HepG2 (cell line): Measurements from ENCODE around the gene RABL2B. TPM values are rescaled to one million over a fixed set of nuclear protein-coding genes. Genes with fewer than 3 reads are reported as not detected.

ENCODE experiments used
- ATAC-seq: fragments of 200-7000 bp; cut with Tn5 transposase; 3 replicates; pipeline ENCODE4 v1.9.1; 2020; ENCODE audit warnings: mild to moderate bottlenecking, moderate library complexity
- BruUV-seq: library from RNA; stranded (reverse); fragments of 400-500 nt; replicated peaks from 2 replicates; lab custom pipeline; 2021; lab: Mats Ljungman, UMichigan
- CTCF ChIA-PET: fragments of 300-600 bp; formaldehyde crosslinking; extraction: SDS; loops from one replicate; lab custom pipeline; 2021; ENCODE audit warnings: low total read pairs, inconsistent platforms, low intra/inter-chr PET ratio; lab: Yijun Ruan, JAX
- POLR2A ChIA-PET: fragments of 350-600 bp; sonication (Branson Sonifier 250); formaldehyde crosslinking; loops from one replicate; lab custom pipeline; 2020; ENCODE audit warnings: antibody characterized with exemption, inconsistent platforms; lab: Yijun Ruan, JAX
- DNase-seq: peaks from one replicate; pipeline ENCODE4 v3.0.0-alpha.2; 2015; ENCODE audit warnings: low spot score
- FAIRE-seq: peaks from 3 replicates; lab custom pipeline; 2011; peaks lifted over from hg19 to GRCh38; lab: Jason Lieb, UNC
- H2AFZ ChIP-seq: one replicate; pipeline ENCODE4 v1.6.1; 2011; ENCODE audit warnings: low read length, inconsistent platforms
- H3K27ac ChIP-seq: fragments of 300-600 bp; 3 replicates; pipeline ENCODE4 v1.8.0; 2011; ENCODE audit warnings: mixed run types, mild to moderate bottlenecking, mixed read lengths, low read length, inconsistent platforms; ENCODE audit not compliant: insufficient read depth; ENCODE audit errors: extremely low read length
- H3K27me3 ChIP-seq, 2 experiments: fragments of 200-600 bp in 1 of 2; 2 replicates in 1 of 2; 3 replicates in 1 of 2; pipeline versions ENCODE4 v1.6.0 to v1.8.0; 2011; ENCODE audit warnings: low read length in 2 of 2, mild to moderate bottlenecking in 2 of 2, moderate library complexity in 2 of 2, inconsistent platforms in 1 of 2; ENCODE audit not compliant: insufficient read depth in 2 of 2, control insufficient read depth in 1 of 2
- H3K36me3 ChIP-seq, 2 experiments: fragments of 200-600 bp in 1 of 2; replicated peaks in 1 of 2; 2 replicates in 1 of 2; 3 replicates in 1 of 2; pipeline versions ENCODE4 v1.5.1 to v1.8.0; 2011; ENCODE audit warnings: low read length in 2 of 2, inconsistent platforms in 1 of 2; ENCODE audit not compliant: insufficient read depth in 2 of 2, control insufficient read depth in 1 of 2
- H3K4me1 ChIP-seq: 2 replicates; pipeline ENCODE4 v1.5.1; 2012; ENCODE audit warnings: low read length, inconsistent platforms; ENCODE audit not compliant: insufficient read depth
- H3K4me2 ChIP-seq: 2 replicates; pipeline ENCODE4 v1.6.0; 2011; ENCODE audit warnings: low read depth, low read length, inconsistent platforms
- H3K4me3 ChIP-seq, 3 experiments: fragments of 200-600 bp in 1 of 3; sonication (generic), shearing (Covaris generic) in 1 of 3; replicated peaks in 1 of 3; 2 replicates each; pipeline ENCODE4 v1.5.1; 2011 to 2016; ENCODE audit warnings: low read length in 3 of 3, inconsistent platforms in 2 of 3, low read depth in 2 of 3, mild to moderate bottlenecking in 2 of 3, control low read depth in 1 of 3, mixed read lengths in 1 of 3; ENCODE audit not compliant: insufficient read depth in 1 of 3
- H3K79me2 ChIP-seq: one replicate; pipeline ENCODE4 v1.6.1; 2011; ENCODE audit warnings: low read length, inconsistent platforms; ENCODE audit not compliant: insufficient read depth
- H3K9ac ChIP-seq: 2 replicates; pipeline ENCODE4 v1.6.0; 2011; ENCODE audit warnings: mild to moderate bottlenecking, low read depth, low read length, inconsistent platforms; ENCODE audit not compliant: insufficient read depth
- H3K9me3 ChIP-seq: 2 replicates; pipeline ENCODE4 v1.5.1; 2012; ENCODE audit warnings: mild to moderate bottlenecking, low read length
- H4K20me1 ChIP-seq: 2 replicates; pipeline ENCODE4 v1.6.0; 2011; ENCODE audit warnings: inconsistent platforms, mild to moderate bottlenecking, low read length, moderate library complexity; ENCODE audit not compliant: insufficient read depth
- AGO2 ChIP-seq: fragments of 200-400 bp; formaldehyde crosslinking; optimal IDR thresholded peaks from 2 replicates; pipeline ENCODE3; 2017; ENCODE audit warnings: mild to moderate bottlenecking, low read depth, low read length, moderate library complexity
- ATF1 ChIP-seq: IDR thresholded peaks from 2 replicates; pipeline ENCODE4 v1.6.1; 2016; ENCODE audit warnings: mild to moderate bottlenecking, control low read depth
- ETV5 ChIP-seq: IDR thresholded peaks from 2 replicates; pipeline ENCODE4 v1.6.1; 2018; ENCODE audit warnings: missing biosample characterization, missing genetic modification reagents, inconsistent platforms, borderline replicate concordance
- HMGXB4 ChIP-seq, 2 experiments: sonication (generic) in 1 of 2; formaldehyde crosslinking in 1 of 2; IDR thresholded peaks; 2 replicates each; pipeline versions ENCODE4 v1.4.0 to v1.6.1; 2018 to 2020; ENCODE audit warnings: missing genetic modification reagents in 2 of 2, borderline replicate concordance in 1 of 2, low read depth in 1 of 2, mild to moderate bottlenecking in 1 of 2, missing biosample characterization in 1 of 2
- HNF1B ChIP-seq: sonication (generic); formaldehyde crosslinking; IDR thresholded peaks from 2 replicates; pipeline ENCODE4 v1.5.1; 2020; ENCODE audit warnings: mild to moderate bottlenecking, moderate library complexity, missing genetic modification reagents
- MATR3 ChIP-seq: sonication (generic); formaldehyde crosslinking; IDR thresholded peaks from 2 replicates; pipeline ENCODE4 v1.4.0; 2020; ENCODE audit warnings: missing genetic modification reagents
- RAD21 ChIP-seq: fragments of 450-650 bp; formaldehyde crosslinking; IDR thresholded peaks from 2 replicates; pipeline ENCODE4 v1.5.0; 2020; ENCODE audit warnings: mild to moderate bottlenecking
- SALL1 ChIP-seq: sonication (generic); formaldehyde crosslinking; IDR thresholded peaks from 2 replicates; pipeline ENCODE4 v1.8.0; 2022; ENCODE audit warnings: mild to moderate bottlenecking, missing genetic modification reagents
- SAP130 ChIP-seq: IDR thresholded peaks from 2 replicates; pipeline ENCODE4 v1.6.1; 2016; ENCODE audit warnings: low read depth
- SOX6 ChIP-seq, 2 experiments: fragments of 450-650 bp in 1 of 2; sonication (generic) in 1 of 2; formaldehyde crosslinking in 1 of 2; IDR thresholded peaks; 2 replicates each; pipeline versions ENCODE4 v1.4.0 to v1.6.1; 2017 to 2020; ENCODE audit warnings: antibody characterized with exemption in 1 of 2, mild to moderate bottlenecking in 1 of 2, missing genetic modification reagents in 1 of 2
- XRCC5 ChIP-seq: fragments of 200-400 bp; formaldehyde crosslinking; optimal IDR thresholded peaks from 2 replicates; pipeline ENCODE3; 2017; ENCODE audit warnings: mild to moderate bottlenecking, low read length
- ZBTB37 ChIP-seq: sonication (generic); formaldehyde crosslinking; IDR thresholded peaks from 2 replicates; pipeline ENCODE4 v1.4.0; 2020; ENCODE audit warnings: mild to moderate bottlenecking, missing genetic modification reagents
- ZC3H13 ChIP-seq: sonication (generic); formaldehyde crosslinking; IDR thresholded peaks from 2 replicates; pipeline ENCODE4 v1.8.1; 2023; ENCODE audit warnings: mild to moderate bottlenecking, missing genetic modification reagents, moderate library complexity
- ZNF580 ChIP-seq: IDR thresholded peaks from 2 replicates; pipeline ENCODE4 v1.6.1; 2016; ENCODE audit warnings: low read depth, borderline replicate concordance
- ZNF784 ChIP-seq: sonication (generic); formaldehyde crosslinking; IDR thresholded peaks from 2 replicates; pipeline ENCODE4 v1.5.1; 2020; ENCODE audit warnings: missing genetic modification reagents, mild to moderate bottlenecking, borderline replicate concordance
- WGBS: methylation state at CpG from one replicate; pipeline ENCODE4 v1.1.6; 2017; ENCODE audit warnings: low lambda C conversion rate; 5-methylcytosine and 5-hydroxymethylcytosine counted together
- in situ Hi-C: cut with HindIII; loops from 2 replicates; pipeline ENCODE4 v1.10.0; 2017; ENCODE audit warnings: low pct_unique_long_range_greater_than_20kb; ENCODE audit not compliant: extremely low pct_ligation_motif_present
- intact Hi-C: fragments of 100-400 bp; cut with micrococcal nuclease; formaldehyde crosslinking; loops from one replicate; pipeline ENCODE4 v1.10.0; 2022; ENCODE audit not compliant: unreplicated experiment
- polyA plus RNA-seq, 8 experiments: library from polyadenylated mRNA; depleted of rRNA in 3 of 8; stranded (reverse) in 7 of 8; unstranded in 1 of 8; fragments of >200 nt; fragmentation: Illumina TruSeq in 4 of 8; extraction: Trizol in 4 of 8; gene quantifications; 2 replicates each; pipeline versions ENCODE4 v1.2.1 to v1.2.3, GENCODE V29; 2011 to 2016; ENCODE audit warnings: low read depth in 4 of 8, missing spikeins in 1 of 8, mixed read lengths in 1 of 8; ENCODE audit not compliant: insufficient read depth in 1 of 8
- total RNA-seq, 5 experiments: library from RNA; depleted of rRNA; stranded (reverse); fragments of >200 nt; fragmentation: Illumina TruSeq; extraction: Trizol; gene quantifications; 2 replicates each; pipeline ENCODE4 v1.2.3, GENCODE V29; 2016; ENCODE audit warnings: low read depth in 1 of 5

The RABL2B gene
- total and polyA plus RNA-seq, 2 of the 13 experiments (the other 11 are each of a cell fraction or from before 2014, with no cell fraction given), result 8.0 to 27.9 TPM

- Histone ChIP-seq H3K9ac (no peak overlapping the region), H3K4me3 (no peak overlapping the region), H3K4me2 (no peak overlapping the region), H3K27ac (no peak overlapping the region), H3K27me3 (no peaks in the 10 kb centered on the region; a peak in 1 of 5 replicates), H4K20me1 (no peaks in the 10 kb centered on the region), H3K36me3 (peaks cover 2 to 3% of the 10 kb centered on the region in 2 experiments; a peak in 2 of 5 replicates), H3K9me3 (no peaks in the 10 kb centered on the region), H3K79me2 (no peaks in the 10 kb centered on the region), H2AFZ (no peak overlapping the region), H3K4me1 (no peaks in the 10 kb centered on the region)
- ChIA-PET POLR2A (no interaction called here), CTCF (interaction anchor here (1.4 kb wide), 1 partner anchor 43 kb away, joined by 5 read pairs; no protein-coding TSS in a partner anchor)
- FAIRE-seq (no peak), ATAC-seq (peak; percentile 76), DNase-seq (peak; percentile 28)
- intact Hi-C loops, result no loop called here
- in situ Hi-C loops, result no loop called here
- 88% methylated on average over 12 of the region's 32 CpGs for WGBS
- BruUV-seq, result no TSS peak
- TF ChIP-seq AGO2 (peak; percentile 42), SALL1 (CRISPR knock-in tag) (peak; percentile 45; the same call in 1 of the 2 replicates), ZNF580 (peak; percentile 55; the same call in 1 of the 2 replicates), SAP130 (peak; percentile 41; the same call in 1 of the 2 replicates), ZC3H13 (0 out of 2 replicates have a peak, but pooled peaks have one; percentile 18), ATF1 (CRISPR knock-in tag) (no peak), SOX6 (IDR thresholded peaks at IDR 0.05) (no peak), SOX6 (CRISPR knock-in tag; IDR thresholded peaks at IDR 0.05) (0 out of 2 replicates have a peak, but pooled peaks have one; percentile 12), RAD21 (CRISPR knock-in tag) (peak; percentile 81), ZNF784 (CRISPR knock-in tag) (peak; percentile 46; the same call in 1 of the 2 replicates), MATR3 (no peak), XRCC5 (peak; percentile 58), ETV5 (CRISPR knock-in tag) (0 out of 2 replicates have a peak, but pooled peaks have one; percentile 11), ZBTB37 (CRISPR knock-in tag) (no peak), HMGXB4 (CRISPR knock-in tag; IDR thresholded peaks at IDR 0.05; ENCODE audit: borderline replicate concordance in 1 of 2, low read depth in 1 of 2) (0 out of 4 replicates have a peak, but pooled peaks of 1 of the 2 experiments have one; percentile 48), HNF1B (CRISPR knock-in tag) (0 out of 2 replicates have a peak, but pooled peaks have one; percentile 30)
These were observed 51.4 kb downstream of the RABL2B start for GRCh38 chr22:50731811-50732624.
